H9 (cell line): Measurements from ENCODE around the gene CEP89. TPM values are rescaled to one million over a fixed set of nuclear protein-coding genes. Genes with fewer than 3 reads are reported as not detected.
"Not testable (repeated sequence)": the region's sequence is repeated elsewhere in the genome, so short reads cannot be mapped to it uniquely, and the experiment has no call there.

Experiments
- DNase-seq: peaks from one replicate; pipeline ENCODE4 v3.0.0-alpha.2; 2017
- H2AFZ ChIP-seq: one replicate; pipeline ENCODE4 v1.6.1; 2013; ENCODE audit warnings: mild to moderate bottlenecking, low read length, control low read depth, moderate library complexity
- H2AK5ac ChIP-seq: 2 replicates; pipeline ENCODE4 v1.6.1; 2013; ENCODE audit warnings: low read length, control low read depth, mixed read lengths; ENCODE audit not compliant: insufficient read length
- H2BK120ac ChIP-seq: one replicate; pipeline ENCODE4 v1.6.1; 2013; ENCODE audit warnings: low read depth, mild to moderate bottlenecking, low read length, control low read depth, inconsistent platforms; ENCODE audit not compliant: poor library complexity, severe bottlenecking
- H2BK12ac ChIP-seq: 2 replicates; pipeline ENCODE4 v1.6.1; 2013; ENCODE audit warnings: low read length, control low read depth, mixed read lengths, low read depth; ENCODE audit not compliant: insufficient read length
- H2BK15ac ChIP-seq: 2 replicates; pipeline ENCODE4 v1.6.1; 2013; ENCODE audit warnings: low read depth, low read length, control low read depth
- H2BK20ac ChIP-seq: one replicate; pipeline ENCODE4 v1.6.1; 2013; ENCODE audit warnings: low read depth, mild to moderate bottlenecking, low read length, control low read depth, inconsistent platforms; ENCODE audit not compliant: poor library complexity, severe bottlenecking
- H2BK5ac ChIP-seq: 2 replicates; pipeline ENCODE4 v1.6.1; 2013; ENCODE audit warnings: low read length, control low read depth, mixed read lengths; ENCODE audit not compliant: insufficient read length
- H3K14ac ChIP-seq: 2 replicates; pipeline ENCODE4 v1.6.1; 2013; ENCODE audit warnings: low read length, control low read depth; ENCODE audit not compliant: insufficient read depth
- H3K18ac ChIP-seq: 2 replicates; pipeline ENCODE4 v1.6.1; 2013; ENCODE audit warnings: low read depth, mild to moderate bottlenecking, mixed read lengths, low read length, control low read depth; ENCODE audit not compliant: insufficient read length
- H3K23ac ChIP-seq: 2 replicates; pipeline ENCODE4 v1.6.1; 2013; ENCODE audit warnings: low read length, control low read depth, mixed read lengths, low read depth; ENCODE audit not compliant: insufficient read length
- H3K23me2 ChIP-seq: 2 replicates; pipeline ENCODE4 v1.6.1; 2013; ENCODE audit warnings: low read depth, mild to moderate bottlenecking, mixed read lengths, low read length, control low read depth; ENCODE audit not compliant: insufficient read length, poor library complexity, severe bottlenecking
- H3K27ac ChIP-seq: 2 replicates; pipeline ENCODE4 v1.5.1; 2013; ENCODE audit warnings: low read length, control low read depth, mixed read lengths, low read depth; ENCODE audit not compliant: insufficient read length
- H3K27me3 ChIP-seq: 2 replicates; pipeline ENCODE4 v1.6.1; 2013; ENCODE audit warnings: low read length, control low read depth, inconsistent platforms; ENCODE audit not compliant: insufficient read depth
- H3K4ac ChIP-seq: 2 replicates; pipeline ENCODE4 v1.6.1; 2013; ENCODE audit warnings: low read depth, mild to moderate bottlenecking, control low read depth, inconsistent platforms, low read length, moderate library complexity
- H3K4me1 ChIP-seq: 2 replicates; pipeline ENCODE4 v1.6.1; 2013; ENCODE audit warnings: low read length, control low read depth, inconsistent platforms; ENCODE audit not compliant: insufficient read depth
- H3K4me2 ChIP-seq: 2 replicates; pipeline ENCODE4 v1.6.1; 2013; ENCODE audit warnings: low read length, control low read depth, mixed read lengths; ENCODE audit not compliant: insufficient read length, insufficient read depth
- H3K56ac ChIP-seq: 2 replicates; pipeline ENCODE4 v1.6.1; 2013; ENCODE audit warnings: low read depth, mild to moderate bottlenecking, mixed read lengths, low read length, control low read depth; ENCODE audit not compliant: insufficient read length
- H3K79me1 ChIP-seq: 2 replicates; pipeline ENCODE4 v1.6.1; 2013; ENCODE audit warnings: low read depth, mild to moderate bottlenecking, moderate library complexity, low read length, control low read depth, inconsistent platforms; ENCODE audit not compliant: insufficient read depth, poor library complexity, severe bottlenecking
- H3K79me2 ChIP-seq: 2 replicates; pipeline ENCODE4 v1.6.1; 2013; ENCODE audit warnings: low read length, control low read depth, inconsistent platforms; ENCODE audit not compliant: insufficient read depth
- H3K9ac ChIP-seq: 2 replicates; pipeline ENCODE4 v1.6.1; 2013; ENCODE audit warnings: low read length, control low read depth, mixed read lengths; ENCODE audit not compliant: insufficient read length; ENCODE audit errors: extremely low read depth
- H3K9me3 ChIP-seq: one replicate; pipeline ENCODE4 v1.6.1; 2013; ENCODE audit warnings: low read depth, low read length, inconsistent platforms; ENCODE audit not compliant: control insufficient read depth
- H3T11ph ChIP-seq: one replicate; pipeline ENCODE4 v1.6.1; 2013; ENCODE audit warnings: mild to moderate bottlenecking, low read length, control low read depth, inconsistent platforms
- H4K20me1 ChIP-seq: one replicate; pipeline ENCODE4 v1.6.1; 2013; ENCODE audit not compliant: control insufficient read depth, insufficient read length, insufficient read depth
- H4K5ac ChIP-seq: 2 replicates; pipeline ENCODE4 v1.6.1; 2013; ENCODE audit warnings: low read depth, mild to moderate bottlenecking, mixed read lengths, low read length, control low read depth; ENCODE audit not compliant: insufficient read length
- H4K8ac ChIP-seq: replicated peaks from 2 replicates; pipeline ENCODE4 v1.6.1; 2013; ENCODE audit warnings: low read length, control low read depth, mixed read lengths, low read depth; ENCODE audit not compliant: insufficient read length
- H4K91ac ChIP-seq: 2 replicates; pipeline ENCODE4 v1.6.1; 2013; ENCODE audit warnings: low read depth, mild to moderate bottlenecking, moderate library complexity, mixed read lengths, low read length, control low read depth; ENCODE audit not compliant: insufficient read length
- H3K27ac Mint-ChIP-seq, 3 experiments: 2 replicates in 2 of 3; 3 replicates in 1 of 3; pipeline ENCODE4 v1.8.0; 2020 to 2021; ENCODE audit warnings: mixed read lengths in 3 of 3, mild to moderate bottlenecking in 1 of 3, moderate library complexity in 1 of 3
- H3K27me3 Mint-ChIP-seq: 2 replicates; pipeline ENCODE4 v1.8.0; 2021; ENCODE audit warnings: low read depth, mild to moderate bottlenecking, moderate library complexity, mixed read lengths
- H3K36me3 Mint-ChIP-seq, 3 experiments: 2 replicates in 2 of 3; 3 replicates in 1 of 3; pipeline ENCODE4 v1.8.0; 2020 to 2021; ENCODE audit warnings: low read depth in 3 of 3, mixed read lengths in 3 of 3; ENCODE audit not compliant: insufficient read depth in 1 of 3
- H3K4me1 Mint-ChIP-seq, 2 experiments: 2 replicates each; pipeline ENCODE4 v1.8.0; 2020; ENCODE audit warnings: mixed read lengths in 2 of 2
- H3K4me3 Mint-ChIP-seq, 2 experiments: 2 replicates in 1 of 2; 3 replicates in 1 of 2; pipeline ENCODE4 v1.8.0; 2020 to 2021; ENCODE audit warnings: mild to moderate bottlenecking in 2 of 2, mixed read lengths in 2 of 2, moderate library complexity in 1 of 2
- H3K9me3 Mint-ChIP-seq, 2 experiments: 2 replicates in 1 of 2; 3 replicates in 1 of 2; pipeline ENCODE4 v1.8.0; 2020; ENCODE audit warnings: mild to moderate bottlenecking in 2 of 2, mixed read lengths in 2 of 2, moderate library complexity in 1 of 2
- whole genome bisulfite sequencing: extraction: QIAGEN DNeasy Blood & Tissue Kit; methylation state at CpG from one replicate; pipeline ENCODE4 v1.1.7; 2013; ENCODE audit warnings: missing lambda C conversion rate, low lambda C conversion rate, mixed read lengths; ENCODE audit not compliant: insufficient read length; ENCODE audit errors: extremely low coverage; 5-methylcytosine and 5-hydroxymethylcytosine counted together
- total RNA-seq: library from RNA; stranded (reverse); gene quantifications from 2 replicates; pipeline ENCODE4 v1.2.1, GENCODE V29; 2021

CEP89 gene
- total RNA-seq, 1 experiment from 2014 or later, result 22.1 TPM

DNA sequence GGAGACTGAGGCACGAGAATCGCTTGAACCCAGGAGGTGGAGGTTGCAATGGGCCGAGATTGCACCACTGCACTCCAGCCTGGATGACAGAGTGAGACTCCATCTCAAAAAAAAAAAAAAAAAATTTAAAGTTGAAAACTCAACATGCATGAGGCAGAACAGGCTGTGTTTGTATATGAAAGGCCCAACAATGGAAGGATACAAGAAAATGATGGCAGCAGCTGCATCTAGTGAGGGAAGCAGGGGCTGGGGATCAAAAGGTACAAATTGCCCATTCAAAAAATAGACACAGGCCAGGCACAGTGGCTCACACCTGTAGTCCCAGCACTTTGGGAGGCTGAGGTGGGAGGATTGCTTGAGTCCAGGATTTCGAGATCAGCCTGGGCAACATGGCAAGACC lies 6.1 kb upstream of the CEP89 start:
- not testable (repeated sequence) for H3K23ac ChIP-seq, H4K20me1 ChIP-seq, H3K4ac ChIP-seq, H3K9ac ChIP-seq, H3K4me2 ChIP-seq, H2AFZ ChIP-seq, H3K79me1 ChIP-seq, DNase-seq, H4K8ac ChIP-seq, H3K4me1 ChIP-seq, H2AK5ac ChIP-seq, H3K4me3 Mint-ChIP-seq, H2BK20ac ChIP-seq, H3K9me3 Mint-ChIP-seq, H3K27me3 ChIP-seq, H3K56ac ChIP-seq, H3K4me1 Mint-ChIP-seq, H4K91ac ChIP-seq, H3K23me2 ChIP-seq, H3K27me3 Mint-ChIP-seq, H3T11ph ChIP-seq, H3K79me2 ChIP-seq, H3K27ac Mint-ChIP-seq, H4K5ac ChIP-seq, H3K18ac ChIP-seq, H3K9me3 ChIP-seq, H3K14ac ChIP-seq, H2BK12ac ChIP-seq, H3K27ac ChIP-seq, H2BK5ac ChIP-seq, H2BK120ac ChIP-seq, H2BK15ac ChIP-seq
- peaks cover 7 to 58% (median 37%) of the 10 kb centered on the region in 3 experiments; a peak in 6 of 7 replicates for H3K36me3 Mint-ChIP-seq
- no CpG with 5 or more reads among the region's 4 CpGs for WGBS
